ENCODE measurements around the gene CCSER1.

DNA sequence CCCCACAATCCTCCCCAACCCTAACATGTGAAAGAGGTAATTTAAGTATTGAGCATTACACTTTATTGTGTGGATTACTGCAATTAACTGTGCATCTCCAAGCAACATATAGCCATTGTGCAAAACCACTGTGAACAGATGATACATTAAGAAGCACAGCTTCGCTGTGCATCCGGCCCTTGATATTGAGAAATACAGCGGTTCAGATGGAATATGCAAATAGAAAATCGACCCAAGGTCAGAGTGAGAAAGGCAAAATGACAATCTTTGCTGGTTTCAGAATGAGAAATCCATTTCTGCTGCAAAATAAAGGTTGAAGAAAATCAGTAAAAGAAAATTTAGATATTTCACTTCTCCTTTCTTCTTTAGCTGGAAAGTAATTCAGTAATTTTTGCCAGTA, 1370.7 kb downstream of the CCSER1 start:
- TF ChIP-seq, protein P1, sequence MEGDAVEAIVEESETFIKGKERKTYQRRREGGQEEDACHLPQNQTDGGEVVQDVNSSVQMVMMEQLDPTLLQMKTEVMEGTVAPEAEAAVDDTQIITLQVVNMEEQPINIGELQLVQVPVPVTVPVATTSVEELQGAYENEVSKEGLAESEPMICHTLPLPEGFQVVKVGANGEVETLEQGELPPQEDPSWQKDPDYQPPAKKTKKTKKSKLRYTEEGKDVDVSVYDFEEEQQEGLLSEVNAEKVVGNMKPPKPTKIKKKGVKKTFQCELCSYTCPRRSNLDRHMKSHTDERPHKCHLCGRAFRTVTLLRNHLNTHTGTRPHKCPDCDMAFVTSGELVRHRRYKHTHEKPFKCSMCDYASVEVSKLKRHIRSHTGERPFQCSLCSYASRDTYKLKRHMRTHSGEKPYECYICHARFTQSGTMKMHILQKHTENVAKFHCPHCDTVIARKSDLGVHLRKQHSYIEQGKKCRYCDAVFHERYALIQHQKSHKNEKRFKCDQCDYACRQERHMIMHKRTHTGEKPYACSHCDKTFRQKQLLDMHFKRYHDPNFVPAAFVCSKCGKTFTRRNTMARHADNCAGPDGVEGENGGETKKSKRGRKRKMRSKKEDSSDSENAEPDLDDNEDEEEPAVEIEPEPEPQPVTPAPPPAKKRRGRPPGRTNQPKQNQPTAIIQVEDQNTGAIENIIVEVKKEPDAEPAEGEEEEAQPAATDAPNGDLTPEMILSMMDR (IDR thresholded peaks at IDR 0.05) = no peak
- TF ChIP-seq POLR2AphosphoS5 (IDR thresholded peaks at IDR 0.05) = no peak

Data from upper lobe of left lung (tissue), 4 donors.